ENCODE measurements around the gene WNT3A.
"Not testable (repeated sequence)": the region's sequence is repeated elsewhere in the genome, so short reads cannot be mapped to it uniquely, and the experiment has no call there.

WNT3A gene

DNA sequence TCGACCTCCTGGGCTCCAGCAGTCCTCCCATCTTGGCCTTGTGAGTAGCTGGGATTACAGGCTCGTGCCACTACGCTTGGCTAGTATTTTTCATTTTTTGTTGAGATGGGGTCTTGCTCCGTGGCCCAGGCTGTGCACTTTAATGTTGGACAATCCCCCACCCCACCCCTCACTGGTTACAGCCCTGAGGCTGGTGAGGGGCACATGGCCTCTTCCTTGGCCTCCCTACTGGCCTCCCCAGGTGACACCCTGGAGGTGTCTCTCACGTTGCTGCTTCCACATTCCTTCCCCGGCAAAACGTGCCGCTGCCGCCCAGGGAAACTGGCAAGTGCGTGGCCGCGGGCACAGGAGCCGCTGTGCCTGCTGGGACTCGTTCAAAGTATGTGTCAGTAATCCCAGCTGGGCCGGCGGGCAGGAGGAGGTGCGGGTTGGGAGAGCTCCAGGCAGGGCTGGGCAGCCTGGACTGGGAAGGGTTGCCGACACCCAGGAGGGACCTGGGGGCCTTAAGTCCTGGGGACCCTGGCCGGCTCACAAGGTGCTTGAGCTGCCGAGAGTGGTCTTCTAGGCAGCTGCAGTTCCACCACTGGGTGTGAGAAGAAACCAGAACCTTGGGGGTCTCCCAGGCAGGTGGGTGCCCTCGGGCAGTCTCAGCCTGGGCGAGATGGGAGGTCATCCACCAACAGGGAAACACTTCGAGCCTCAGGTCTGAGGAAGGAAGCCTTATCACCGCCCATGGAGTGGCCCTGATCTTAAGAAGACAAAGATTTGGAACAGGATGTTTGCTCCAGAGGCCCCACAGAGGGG lies 6.5 kb downstream of the WNT3A start:
- DNase-seq: peak; percentile 24

DNA sequence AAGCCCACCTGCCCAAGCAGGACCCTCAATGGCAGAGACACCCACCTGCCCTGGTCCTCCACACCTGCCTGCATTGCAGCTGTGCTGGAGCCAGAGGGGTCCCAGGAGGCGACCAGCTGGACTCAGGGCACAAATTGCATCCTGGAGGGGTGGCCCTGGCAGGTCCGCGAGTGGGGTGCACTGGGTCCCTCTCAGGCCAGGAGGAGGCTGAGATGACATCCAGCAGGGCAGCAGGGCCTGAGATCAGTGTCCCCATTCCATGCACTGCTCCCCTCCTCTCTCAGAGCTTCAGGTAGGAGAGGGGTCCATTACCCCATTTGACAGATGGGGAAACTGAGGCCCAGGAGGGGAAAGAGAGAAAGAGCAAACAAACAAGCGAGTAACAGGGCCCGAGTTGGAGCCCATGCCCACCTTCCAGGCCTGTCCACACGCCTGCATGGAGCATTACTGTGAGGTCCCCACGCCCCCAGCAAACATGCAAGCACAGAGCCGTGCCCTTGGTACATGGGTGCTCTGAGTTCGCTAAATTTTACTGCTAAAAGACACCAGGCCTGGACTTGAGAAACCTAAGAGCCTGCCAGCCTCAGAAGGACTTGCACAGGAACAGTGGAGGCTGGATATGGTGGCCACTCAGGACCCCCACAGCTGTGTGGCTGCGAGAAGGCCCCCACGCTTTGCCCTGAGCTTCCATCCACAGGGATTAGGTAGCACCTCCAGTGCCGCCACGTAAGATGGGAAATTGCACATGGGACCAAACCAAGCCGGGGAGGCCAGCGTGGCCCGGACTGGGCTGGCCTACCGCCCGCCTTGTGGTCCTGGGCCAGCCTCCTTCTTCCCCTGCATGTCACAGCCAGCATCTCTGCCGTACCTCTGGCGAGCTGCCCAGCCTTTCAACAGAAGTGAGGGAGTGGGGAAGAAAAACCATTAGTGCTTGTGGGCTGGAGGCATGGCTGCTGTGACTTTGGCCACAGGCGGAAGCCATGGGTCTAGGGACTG lies 7.4 kb downstream of the WNT3A start:
- peak; percentile 36 for DNase-seq

- peak; percentile 29 for DNase-seq
Observed at GRCh38 chr1:228015276-228016180, 8.7 kb downstream of the WNT3A start.

GRCh38 chr1:228016181-228016510 lies 9.3 kb downstream of the WNT3A start:
- DNase-seq: peak; percentile 15

- no peak for DNase-seq
Observed at GRCh38 chr1:228016653-228017355, 10.0 kb downstream of the WNT3A start.

- peak; percentile 32 for DNase-seq
Observed at GRCh38 chr1:228017356-228018124, 10.7 kb downstream of the WNT3A start.

- DNase-seq: peak; percentile 24
Observed at GRCh38 chr1:228018125-228018398, 11.3 kb downstream of the WNT3A start.

DNA sequence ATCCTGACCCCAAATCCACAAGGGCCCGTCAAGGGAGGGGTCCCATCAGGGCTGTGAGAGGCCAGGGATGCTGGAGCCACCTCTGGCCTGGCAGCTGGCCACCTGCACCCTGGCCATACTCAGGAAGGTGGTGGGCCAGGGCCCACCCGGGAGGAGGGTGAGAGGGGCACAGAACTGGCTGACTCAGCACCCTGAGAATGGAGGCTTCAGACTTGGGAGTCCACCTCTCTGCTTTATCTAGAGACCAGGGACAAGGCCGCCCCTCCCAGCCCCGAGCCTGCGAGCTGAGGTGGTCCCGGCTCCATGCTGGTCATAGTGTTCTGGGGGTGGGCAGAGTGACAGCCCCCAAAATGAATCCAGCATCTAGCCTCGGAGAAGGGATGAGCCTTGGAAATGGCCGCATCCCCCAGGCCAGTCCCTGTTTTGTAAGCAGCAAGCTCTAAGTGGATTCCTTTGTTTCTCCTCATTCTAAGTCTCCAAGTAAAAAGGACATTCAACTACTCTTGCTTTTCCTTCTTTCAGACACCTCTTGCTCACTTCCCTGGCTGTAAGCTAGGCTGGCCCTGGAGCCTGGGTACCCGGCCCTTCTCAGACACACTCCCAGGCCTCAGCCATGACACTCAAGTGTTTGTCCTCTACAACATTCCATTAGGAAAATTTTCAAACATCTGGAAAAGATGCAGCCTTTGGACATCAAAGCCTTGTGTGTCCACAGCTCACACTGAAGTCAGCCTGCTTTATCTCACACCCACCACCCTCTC lies 12.3 kb downstream of the WNT3A start:
- peak; percentile 35 for DNase-seq

GRCh38 chr1:228019722-228020083 lies 12.9 kb downstream of the WNT3A start:
- DNase-seq: not testable (repeated sequence)

GRCh38 chr1:228020686-228021354 lies 14.0 kb downstream of the WNT3A start:
- peak; percentile 11 for DNase-seq

DNA sequence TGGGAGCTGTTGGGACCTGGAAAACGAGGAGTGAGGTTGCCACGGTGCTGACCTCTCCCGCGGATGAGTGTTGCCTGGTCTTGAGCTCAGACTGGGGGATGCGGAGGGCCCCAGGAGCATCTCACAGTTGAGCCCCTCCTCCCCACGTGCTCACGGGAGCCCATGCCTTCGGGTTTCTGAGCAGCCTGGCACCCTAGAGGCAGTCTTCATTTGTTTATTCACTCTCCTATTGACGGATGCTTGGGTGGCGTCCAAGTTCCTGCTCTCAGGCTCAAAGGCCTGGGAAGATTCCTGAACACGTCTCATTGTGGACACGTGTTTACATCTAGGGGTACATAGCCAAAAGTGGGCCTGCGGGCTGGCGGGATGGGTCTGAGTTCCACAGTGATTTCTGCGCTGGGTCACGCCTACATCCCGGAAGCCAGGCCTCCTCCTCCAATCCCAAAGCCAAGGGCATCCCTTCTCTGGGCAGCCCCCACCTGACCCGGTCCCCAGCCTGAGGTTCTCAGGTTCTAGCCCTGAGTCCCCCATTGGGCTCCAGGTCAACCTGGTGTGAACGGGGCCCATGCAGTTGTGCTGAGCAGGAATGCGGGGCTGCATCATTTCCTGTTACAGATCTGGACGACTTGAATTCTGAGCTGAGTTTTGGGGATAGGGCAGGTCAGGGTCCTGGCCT lies 14.7 kb downstream of the WNT3A start:
- peak; percentile 20 for DNase-seq

DNA sequence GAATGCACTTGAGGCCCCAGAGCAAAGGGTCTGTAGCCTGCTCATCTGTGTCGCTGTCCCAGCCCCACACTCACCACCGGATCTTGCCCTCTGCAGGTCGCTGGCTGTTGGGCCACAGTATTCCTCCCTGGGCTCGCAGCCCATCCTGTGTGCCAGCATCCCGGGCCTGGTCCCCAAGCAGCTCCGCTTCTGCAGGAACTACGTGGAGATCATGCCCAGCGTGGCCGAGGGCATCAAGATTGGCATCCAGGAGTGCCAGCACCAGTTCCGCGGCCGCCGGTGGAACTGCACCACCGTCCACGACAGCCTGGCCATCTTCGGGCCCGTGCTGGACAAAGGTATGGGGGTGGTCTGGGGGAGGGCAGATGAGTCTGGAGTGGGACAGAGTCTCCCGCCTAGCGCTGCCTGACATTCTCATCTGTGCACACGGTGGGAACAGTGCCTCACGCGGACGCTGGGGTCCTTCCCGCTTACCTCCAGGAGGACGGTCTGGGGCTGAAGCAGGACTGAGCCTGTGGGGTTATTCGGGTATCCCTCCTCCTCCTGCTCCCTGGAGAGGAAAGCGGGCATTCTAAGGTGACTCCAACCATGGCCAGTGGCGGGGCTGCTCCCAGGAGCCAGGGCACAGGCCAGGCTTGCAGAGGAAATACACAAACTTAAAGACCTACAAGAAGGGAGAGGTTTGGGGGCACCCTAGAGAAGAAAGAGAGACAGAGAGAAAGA lies 15.9 kb downstream of the WNT3A start:
- peak; percentile 7 for DNase-seq

DNA sequence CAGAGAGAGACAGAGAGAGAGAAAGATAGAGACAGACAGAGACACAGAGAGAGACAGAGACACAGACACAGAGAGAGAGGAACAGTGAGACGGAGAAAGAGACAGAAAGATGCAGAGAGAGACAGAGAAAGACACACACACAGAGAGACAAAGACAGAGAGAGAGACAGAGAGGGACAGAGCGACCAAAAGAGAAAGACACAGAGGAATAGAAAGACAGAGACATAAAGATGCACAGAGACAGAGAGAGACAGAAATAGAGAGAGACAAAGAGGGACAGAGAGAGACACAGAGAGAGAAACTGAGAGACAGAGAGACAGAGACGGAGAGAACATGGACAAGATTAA lies 16.5 kb downstream of the WNT3A start:
- DNase-seq: no peak

DNA sequence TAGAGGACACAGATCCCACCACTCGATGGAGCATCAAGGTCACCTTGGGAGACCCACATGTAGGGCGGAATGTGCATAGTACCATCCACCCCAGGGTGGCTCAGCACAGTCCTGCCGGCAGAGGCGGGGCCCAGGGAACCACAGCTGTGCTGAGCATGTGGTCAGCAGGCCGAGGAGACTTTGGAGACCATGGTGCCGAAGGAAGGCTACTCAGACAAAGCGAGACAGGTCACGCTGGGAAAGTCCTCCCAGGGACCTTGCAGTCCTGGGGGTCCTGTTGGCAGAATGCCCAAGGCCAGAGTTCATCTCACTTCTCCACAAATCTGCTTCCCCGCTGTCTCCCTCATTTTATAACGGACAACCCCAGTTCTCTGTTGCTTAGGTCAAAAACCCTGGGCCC lies 22.5 kb downstream of the WNT3A start:
- DNase-seq: no peak

GRCh38 chr1:228030451-228031201 lies 23.8 kb downstream of the WNT3A start:
- peak; percentile 29 for DNase-seq

DNA sequence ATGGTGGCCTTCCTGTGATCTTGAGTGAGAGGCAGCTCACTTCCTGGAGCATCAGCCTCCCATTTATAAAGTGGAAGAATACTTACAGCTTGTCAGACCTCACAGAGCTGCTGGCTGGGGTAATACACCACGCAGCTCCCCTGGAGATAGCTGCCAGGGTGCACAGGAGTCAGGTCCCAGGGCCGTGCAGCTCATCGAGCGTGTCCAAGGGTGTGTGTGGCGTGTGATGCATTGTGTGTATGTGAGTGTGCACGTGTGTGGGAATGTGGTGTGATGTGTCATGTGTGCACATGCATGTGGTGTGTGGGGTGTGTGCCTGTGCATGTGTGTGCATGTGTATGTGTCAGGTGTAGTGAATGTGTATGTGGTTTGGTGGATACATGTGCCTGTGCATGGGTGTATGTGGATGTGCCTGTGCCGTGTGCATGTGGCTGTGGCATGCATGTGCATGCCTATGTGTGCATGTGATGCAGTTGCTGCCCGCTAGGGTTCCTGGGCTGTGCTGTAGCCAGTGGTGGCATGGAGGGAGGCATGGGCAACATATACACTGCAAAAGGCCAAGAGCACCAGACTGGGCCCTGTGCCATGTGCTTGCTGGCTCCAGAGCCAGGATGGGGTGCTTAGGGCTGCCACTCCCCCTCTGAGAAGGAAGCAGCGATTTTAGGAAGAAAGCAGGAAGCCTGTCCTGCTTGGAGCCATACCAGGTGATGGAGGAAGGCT lies 24.6 kb downstream of the WNT3A start:
- DNase-seq: peak; percentile 9

- peak; percentile 30 for DNase-seq
Observed at GRCh38 chr1:228032041-228032440, 25.2 kb downstream of the WNT3A start.

GRCh38 chr1:228033376-228033775 lies 26.6 kb downstream of the WNT3A start:
- no peak for DNase-seq

Data from right forelimb (tissue), 1 donor.